ENCODE measurements around the gene DOCK1. TPM values are rescaled to one million over a fixed set of nuclear protein-coding genes. Genes with fewer than 3 reads are reported as not detected.
A peak's percentile ranks its signal among the peaks of the same experiment; 100 is the strongest.

The DOCK1 gene
- total RNA-seq, 2 donors from 2014 or later = 52.9 to 76.7 TPM

- TF ChIP-seq, protein P1, sequence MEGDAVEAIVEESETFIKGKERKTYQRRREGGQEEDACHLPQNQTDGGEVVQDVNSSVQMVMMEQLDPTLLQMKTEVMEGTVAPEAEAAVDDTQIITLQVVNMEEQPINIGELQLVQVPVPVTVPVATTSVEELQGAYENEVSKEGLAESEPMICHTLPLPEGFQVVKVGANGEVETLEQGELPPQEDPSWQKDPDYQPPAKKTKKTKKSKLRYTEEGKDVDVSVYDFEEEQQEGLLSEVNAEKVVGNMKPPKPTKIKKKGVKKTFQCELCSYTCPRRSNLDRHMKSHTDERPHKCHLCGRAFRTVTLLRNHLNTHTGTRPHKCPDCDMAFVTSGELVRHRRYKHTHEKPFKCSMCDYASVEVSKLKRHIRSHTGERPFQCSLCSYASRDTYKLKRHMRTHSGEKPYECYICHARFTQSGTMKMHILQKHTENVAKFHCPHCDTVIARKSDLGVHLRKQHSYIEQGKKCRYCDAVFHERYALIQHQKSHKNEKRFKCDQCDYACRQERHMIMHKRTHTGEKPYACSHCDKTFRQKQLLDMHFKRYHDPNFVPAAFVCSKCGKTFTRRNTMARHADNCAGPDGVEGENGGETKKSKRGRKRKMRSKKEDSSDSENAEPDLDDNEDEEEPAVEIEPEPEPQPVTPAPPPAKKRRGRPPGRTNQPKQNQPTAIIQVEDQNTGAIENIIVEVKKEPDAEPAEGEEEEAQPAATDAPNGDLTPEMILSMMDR (IDR thresholded peaks at IDR 0.05) = no peak
- Histone ChIP-seq H3K4me3 (peak overlapping the region; percentile 60), H3K9me3 (no peaks in the 10 kb centered on the region), H3K27ac (peak overlapping the region; percentile 93 to 94), H3K27me3 (replicated peaks; ENCODE audit: insufficient read depth) (no peaks in the 10 kb centered on the region), H3K36me3 (no peaks in the 10 kb centered on the region), H3K4me1 (ENCODE audit: control insufficient read depth in 1 of 2, low read depth in 2 of 2) (peaks cover 11 to 29% of the 10 kb centered on the region in 2 donors)
- DNase-seq (ENCODE audit: low spot score) = peak; percentile 19
- ATAC-seq (ENCODE audit: insufficient number of reproducible peaks, low FRiP score, low read depth) = peak; percentile 75
Observed at GRCh38 chr10:127392351-127393235, 487.4 kb downstream of the DOCK1 start.

- H3K36me3 ChIP-seq = no peaks in the 10 kb centered on the region
- H3K27me3 ChIP-seq (replicated peaks; ENCODE audit: insufficient read depth) = no peaks in the 10 kb centered on the region
- TF ChIP-seq, protein P1 (IDR thresholded peaks at IDR 0.05) = no peak
- H3K4me1 ChIP-seq (ENCODE audit: control insufficient read depth in 1 of 2, low read depth in 2 of 2) = peaks cover 0 to 10% of the 10 kb centered on the region in 2 donors
- DNase-seq (ENCODE audit: low spot score) = no peak
- no peak overlapping the region for H3K4me3 ChIP-seq
- H3K27ac ChIP-seq = no peak overlapping the region
- no peak for ATAC-seq (ENCODE audit: insufficient number of reproducible peaks, low FRiP score, low read depth)
- H3K9me3 ChIP-seq = no peaks in the 10 kb centered on the region
Observed at GRCh38 chr10:127398140-127398970, 493.1 kb downstream of the DOCK1 start.

GRCh38 chr10:127398971-127399365, 493.7 kb downstream of the DOCK1 start:
- H3K4me3 ChIP-seq = no peak overlapping the region
- H3K4me1 ChIP-seq (ENCODE audit: control insufficient read depth in 1 of 2, low read depth in 2 of 2) = peaks cover 0 to 9% of the 10 kb centered on the region in 2 donors
- no peak overlapping the region for H3K27ac ChIP-seq
- H3K36me3 ChIP-seq = no peaks in the 10 kb centered on the region
- H3K27me3 ChIP-seq (replicated peaks; ENCODE audit: insufficient read depth) = no peaks in the 10 kb centered on the region
- no peaks in the 10 kb centered on the region for H3K9me3 ChIP-seq
- TF ChIP-seq, protein P1 (IDR thresholded peaks at IDR 0.05) = no peak
- ATAC-seq (ENCODE audit: insufficient number of reproducible peaks, low FRiP score, low read depth) (no peak), DNase-seq (ENCODE audit: low spot score) (no peak)

DNA sequence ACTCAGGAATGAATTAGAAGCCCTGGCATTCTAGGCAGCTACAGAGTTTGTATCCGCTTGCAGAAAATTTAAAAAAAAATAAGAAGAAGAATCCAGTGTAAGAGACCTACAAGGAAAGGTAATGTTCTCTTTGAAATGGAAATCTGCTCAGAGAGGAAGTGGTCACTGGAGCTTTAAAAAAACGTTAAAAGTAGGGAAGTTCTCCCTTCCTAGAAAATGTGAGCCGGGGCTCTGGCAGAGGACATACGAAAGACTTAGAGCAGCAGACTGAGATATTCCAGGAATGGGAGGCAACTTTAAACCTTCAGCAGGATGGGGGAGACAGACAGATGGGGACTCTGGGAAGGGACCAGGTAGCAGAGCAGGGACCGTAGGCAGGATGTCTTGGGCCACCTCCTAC, 494.4 kb downstream of the DOCK1 start:
- Histone ChIP-seq H3K4me3 (no peak overlapping the region), H3K9me3 (no peaks in the 10 kb centered on the region), H3K36me3 (no peaks in the 10 kb centered on the region), H3K4me1 (ENCODE audit: control insufficient read depth in 1 of 2, low read depth in 2 of 2) (peaks cover 0 to 9% of the 10 kb centered on the region in 2 donors), H3K27ac (no peak overlapping the region), H3K27me3 (replicated peaks; ENCODE audit: insufficient read depth) (no peaks in the 10 kb centered on the region)
- ATAC-seq (ENCODE audit: insufficient number of reproducible peaks, low FRiP score, low read depth) = no peak
- TF ChIP-seq, protein P1 (IDR thresholded peaks at IDR 0.05) = no peak
- no peak for DNase-seq (ENCODE audit: low spot score)

GRCh38 chr10:127400216-127400615, 495.0 kb downstream of the DOCK1 start:
- Histone ChIP-seq H3K27ac (no peak overlapping the region), H3K27me3 (replicated peaks; ENCODE audit: insufficient read depth) (no peaks in the 10 kb centered on the region), H3K9me3 (no peaks in the 10 kb centered on the region), H3K4me1 (ENCODE audit: control insufficient read depth in 1 of 2, low read depth in 2 of 2) (peaks cover 0 to 14% of the 10 kb centered on the region in 2 donors), H3K36me3 (no peaks in the 10 kb centered on the region), H3K4me3 (no peak overlapping the region)
- no peak for ATAC-seq (ENCODE audit: insufficient number of reproducible peaks, low FRiP score, low read depth)
- DNase-seq (ENCODE audit: low spot score) = no peak
- TF ChIP-seq, protein P1 (IDR thresholded peaks at IDR 0.05) = no peak
